ENCODE results near the gene ASB10. TPM values are rescaled to one million over a fixed set of nuclear protein-coding genes. Genes with fewer than 3 reads are reported as not detected.

Gene ASB10
- total RNA-seq, 2 experiments from 2014 or later: not detected

- no peak for DNase-seq
- Mint-ChIP-seq H3K4me1 (peaks cover 25% of the 10 kb centered on the region), H3K36me3 (ENCODE audit: low read depth) (peaks cover 5% of the 10 kb centered on the region), H3K27ac (peak overlapping the region; percentile 76), H3K4me3 (peak overlapping the region; percentile 12), H3K9me3 (no peaks in the 10 kb centered on the region), H3K27me3 (peaks cover 14% of the 10 kb centered on the region)
- CTCF ChIA-PET: interaction anchor here (1.0 to 1.3 kb wide), 2 partner anchors 37 to 97 kb away, joined by 3 read pairs; no protein-coding TSS in a partner anchor
- POLR2A ChIA-PET: no interaction called here
These were observed 20.3 kb upstream of the ASB10 start for GRCh38 chr7:151207315-151207714.

GRCh38 chr7:151206914-151207313 is 19.9 kb upstream of the ASB10 start:
- peak; percentile 41 for DNase-seq
- peaks cover 17% of the 10 kb centered on the region for H3K27me3 Mint-ChIP-seq
- peak overlapping the region; percentile 12 for H3K4me3 Mint-ChIP-seq
- peaks cover 1% of the 10 kb centered on the region for H3K36me3 Mint-ChIP-seq (ENCODE audit: low read depth)
- H3K27ac Mint-ChIP-seq: peak overlapping the region; percentile 76
- no peaks in the 10 kb centered on the region for H3K9me3 Mint-ChIP-seq
- ChIA-PET POLR2A (no interaction called here), CTCF (interaction anchor here (0.9 to 1.3 kb wide), 4 partner anchors 32 to 96 kb away, joined by 3 read pairs; no protein-coding TSS in a partner anchor)
- peaks cover 25% of the 10 kb centered on the region for H3K4me1 Mint-ChIP-seq

GRCh38 chr7:151205730-151206129 is 18.7 kb upstream of the ASB10 start:
- Mint-ChIP-seq H3K4me1 (peaks cover 25% of the 10 kb centered on the region), H3K27me3 (peaks cover 23% of the 10 kb centered on the region), H3K9me3 (no peaks in the 10 kb centered on the region), H3K36me3 (ENCODE audit: low read depth) (no peaks in the 10 kb centered on the region), H3K27ac (peak overlapping the region; percentile 46), H3K4me3 (no peak overlapping the region)
- ChIA-PET POLR2A (no interaction called here), CTCF (interaction anchor here (1.2 kb wide), 1 partner anchor 31 kb away, joined by 3 read pairs; no protein-coding TSS in a partner anchor)
- DNase-seq: no peak

GRCh38 chr7:151204383-151205032 is 17.5 kb upstream of the ASB10 start:
- Mint-ChIP-seq H3K4me1 (peaks cover 25% of the 10 kb centered on the region), H3K27me3 (peaks cover 23% of the 10 kb centered on the region), H3K36me3 (ENCODE audit: low read depth) (no peaks in the 10 kb centered on the region), H3K4me3 (no peak overlapping the region), H3K27ac (no peak overlapping the region), H3K9me3 (no peaks in the 10 kb centered on the region)
- ChIA-PET POLR2A (no interaction called here), CTCF (interaction anchor here (0.7 to 1.3 kb wide), 3 partner anchors 9 to 36 kb away, joined by 3 read pairs; no protein-coding TSS in a partner anchor)
- no peak for DNase-seq

DNA sequence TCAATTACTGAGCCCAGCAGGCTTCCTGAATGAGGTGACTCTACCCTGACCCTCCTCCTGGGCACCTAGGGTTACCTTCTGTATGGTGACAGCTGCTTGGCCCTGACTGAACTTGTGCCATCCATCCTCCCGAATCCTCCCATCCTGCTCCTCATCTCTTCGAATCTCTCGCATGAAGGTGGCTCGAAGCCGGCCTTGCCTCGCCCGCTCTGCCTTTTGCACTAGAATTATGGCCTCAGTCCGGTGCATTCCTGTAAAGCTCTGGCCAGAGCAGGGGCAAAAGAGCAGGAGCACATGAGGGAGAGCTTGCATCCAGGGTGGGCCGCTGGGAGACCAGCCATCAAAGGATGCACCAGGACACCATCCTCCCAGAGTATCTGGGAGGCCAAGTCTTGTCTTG is 15.8 kb upstream of the ASB10 start:
- H3K4me1 Mint-ChIP-seq: peaks cover 18% of the 10 kb centered on the region
- H3K27ac Mint-ChIP-seq: no peak overlapping the region
- no peaks in the 10 kb centered on the region for H3K9me3 Mint-ChIP-seq
- H3K27me3 Mint-ChIP-seq: peaks cover 23% of the 10 kb centered on the region
- ChIA-PET CTCF (no interaction called here), POLR2A (no interaction called here)
- H3K36me3 Mint-ChIP-seq (ENCODE audit: low read depth): no peaks in the 10 kb centered on the region
- DNase-seq: no peak
- H3K4me3 Mint-ChIP-seq: no peak overlapping the region

DNA sequence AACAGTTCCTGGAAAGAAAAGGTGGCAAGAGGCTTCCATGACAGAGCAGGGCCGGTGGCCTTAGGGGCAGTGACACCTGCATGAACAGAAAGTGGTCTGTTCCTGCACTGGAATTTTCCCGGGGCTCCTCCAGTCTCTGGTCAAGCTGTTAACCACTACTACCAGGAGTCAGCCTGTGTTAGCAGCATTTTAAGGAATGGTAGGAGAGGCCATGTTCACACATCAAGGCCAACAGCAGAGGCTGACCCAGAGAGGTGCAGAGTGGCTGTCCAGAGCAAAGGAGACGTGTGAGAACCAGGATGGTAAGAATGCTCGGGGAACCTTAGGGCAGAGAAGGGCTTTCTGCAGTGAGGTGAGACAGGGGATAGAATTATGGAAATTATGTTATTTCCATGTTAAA is 14.7 kb upstream of the ASB10 start:
- POLR2A ChIA-PET: no interaction called here
- H3K27ac Mint-ChIP-seq: no peak overlapping the region
- CTCF ChIA-PET: no interaction called here
- peaks cover 8% of the 10 kb centered on the region for H3K4me1 Mint-ChIP-seq
- no peaks in the 10 kb centered on the region for H3K9me3 Mint-ChIP-seq
- no peak overlapping the region for H3K4me3 Mint-ChIP-seq
- no peaks in the 10 kb centered on the region for H3K36me3 Mint-ChIP-seq (ENCODE audit: low read depth)
- no peak for DNase-seq
- H3K27me3 Mint-ChIP-seq: peaks cover 23% of the 10 kb centered on the region

GRCh38 chr7:151201344-151201743 is 14.3 kb upstream of the ASB10 start:
- CTCF ChIA-PET: no interaction called here
- H3K4me1 Mint-ChIP-seq: peaks cover 4% of the 10 kb centered on the region
- H3K27ac Mint-ChIP-seq: no peak overlapping the region
- peaks cover 21% of the 10 kb centered on the region for H3K27me3 Mint-ChIP-seq
- POLR2A ChIA-PET: no interaction called here
- no peak for DNase-seq
- no peaks in the 10 kb centered on the region for H3K36me3 Mint-ChIP-seq (ENCODE audit: low read depth)
- no peak overlapping the region for H3K4me3 Mint-ChIP-seq
- no peaks in the 10 kb centered on the region for H3K9me3 Mint-ChIP-seq

GRCh38 chr7:151198945-151199848 is 12.1 kb upstream of the ASB10 start:
- ChIA-PET POLR2A (no interaction called here), CTCF (no interaction called here)
- DNase-seq: no peak
- Mint-ChIP-seq H3K27ac (no peak overlapping the region), H3K36me3 (ENCODE audit: low read depth) (no peaks in the 10 kb centered on the region), H3K27me3 (peaks cover 15% of the 10 kb centered on the region), H3K9me3 (no peaks in the 10 kb centered on the region), H3K4me3 (no peak overlapping the region), H3K4me1 (peaks cover 3% of the 10 kb centered on the region)

DNA sequence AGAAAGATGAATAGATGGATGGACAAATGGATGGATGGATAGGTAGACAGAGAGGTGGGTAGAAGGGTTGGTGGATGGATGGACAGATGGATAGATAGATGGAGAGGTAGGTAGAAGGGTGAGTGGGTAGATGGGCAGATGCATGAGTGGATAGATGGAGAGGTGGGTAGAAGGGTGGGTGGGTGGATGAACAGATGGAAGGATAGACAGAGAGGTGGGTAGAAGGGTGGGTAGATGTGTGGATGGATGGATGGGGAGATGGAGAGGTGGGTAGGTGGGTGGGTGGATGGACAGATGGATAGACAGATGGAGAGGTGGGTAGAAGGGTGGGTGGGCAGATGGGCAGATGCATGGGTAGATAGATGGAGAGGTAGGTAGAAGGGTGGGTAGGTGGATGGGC is 10.9 kb upstream of the ASB10 start:
- DNase-seq: no peak
- H3K4me3 Mint-ChIP-seq: no peak overlapping the region
- H3K27ac Mint-ChIP-seq: no peak overlapping the region
- H3K36me3 Mint-ChIP-seq (ENCODE audit: low read depth): no peaks in the 10 kb centered on the region
- peaks cover 5% of the 10 kb centered on the region for H3K4me1 Mint-ChIP-seq
- peaks cover 15% of the 10 kb centered on the region for H3K27me3 Mint-ChIP-seq
- ChIA-PET POLR2A (no interaction called here), CTCF (no interaction called here)
- H3K9me3 Mint-ChIP-seq: no peaks in the 10 kb centered on the region

DNA sequence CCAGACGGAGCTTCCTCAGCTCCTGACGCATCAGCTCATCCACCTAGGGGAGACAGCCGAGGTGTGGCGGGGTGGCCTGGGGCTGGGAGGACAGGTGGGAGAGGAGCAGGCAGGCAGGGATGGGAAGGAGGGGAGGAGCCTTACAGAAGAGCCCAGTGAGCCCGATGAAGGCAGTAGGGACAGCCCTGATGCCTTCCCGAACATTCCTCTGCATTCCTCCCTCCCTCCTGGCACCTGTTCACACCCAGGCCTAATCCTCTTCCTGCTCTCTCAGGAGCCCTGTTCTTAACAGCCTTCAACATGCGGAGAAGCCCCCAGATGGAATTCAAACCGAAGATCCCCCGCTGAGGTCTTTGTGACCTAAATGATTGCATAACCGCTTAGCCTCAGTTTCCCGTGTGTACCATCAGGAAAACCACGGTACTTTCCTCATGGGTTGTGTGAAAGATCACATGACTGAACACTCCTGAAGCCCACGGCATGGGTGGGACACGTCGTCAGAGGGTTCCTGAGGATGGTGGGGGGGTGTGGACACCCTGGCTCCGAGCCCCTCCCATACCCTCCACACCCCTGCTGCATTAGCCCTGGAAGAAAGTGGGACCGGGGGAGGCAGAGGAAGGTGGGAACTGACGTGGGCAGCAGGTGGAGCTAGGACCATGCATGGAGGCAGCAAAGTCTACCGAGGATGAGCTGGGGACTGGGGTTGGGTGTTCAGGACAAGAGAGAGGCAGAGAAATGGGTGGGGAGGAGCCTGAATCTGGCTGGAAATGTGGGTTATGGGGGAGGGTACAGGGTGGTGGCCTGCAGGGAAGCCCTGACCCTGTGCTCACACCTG is 8.8 kb upstream of the ASB10 start:
- ChIA-PET CTCF (interaction anchor here (0.7 to 1.5 kb wide), 3 partner anchors 9 to 72 kb away, joined by 3 read pairs; no protein-coding TSS in a partner anchor), POLR2A (no interaction called here)
- no peak for DNase-seq
- H3K36me3 Mint-ChIP-seq (ENCODE audit: low read depth): no peaks in the 10 kb centered on the region
- H3K27me3 Mint-ChIP-seq: peaks cover 6% of the 10 kb centered on the region
- no peak overlapping the region for H3K27ac Mint-ChIP-seq
- H3K4me3 Mint-ChIP-seq: no peak overlapping the region
- peaks cover 5% of the 10 kb centered on the region for H3K4me1 Mint-ChIP-seq
- no peaks in the 10 kb centered on the region for H3K9me3 Mint-ChIP-seq

DNA sequence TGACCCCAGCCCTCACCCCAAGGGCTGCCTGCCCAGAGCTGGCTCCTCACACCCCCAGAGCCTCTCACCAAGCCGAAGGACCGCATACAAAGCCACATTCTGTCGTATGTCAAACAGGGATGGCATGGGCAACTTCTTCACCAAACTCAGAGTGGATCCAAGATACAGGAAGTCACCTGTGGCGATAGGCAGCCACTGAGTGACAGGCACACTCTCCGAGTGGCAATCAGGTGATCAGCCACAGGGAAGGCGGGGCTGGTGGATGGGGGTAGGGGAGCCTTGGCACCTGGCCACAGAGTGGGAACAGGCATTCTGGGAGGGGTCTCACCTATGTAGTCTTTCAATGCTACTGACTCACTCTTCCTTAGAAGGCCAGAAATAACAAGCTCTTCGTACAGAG is 7.1 kb upstream of the ASB10 start:
- Mint-ChIP-seq H3K27me3 (peaks cover 11% of the 10 kb centered on the region), H3K9me3 (no peaks in the 10 kb centered on the region), H3K27ac (no peak overlapping the region), H3K4me1 (peaks cover 5% of the 10 kb centered on the region), H3K4me3 (no peak overlapping the region), H3K36me3 (ENCODE audit: low read depth) (no peaks in the 10 kb centered on the region)
- DNase-seq: peak; percentile 11
- CTCF ChIA-PET: interaction anchor here (1.5 kb wide), 1 partner anchor 70 kb away, joined by 3 read pairs; no protein-coding TSS in a partner anchor
- POLR2A ChIA-PET: no interaction called here

- no peaks in the 10 kb centered on the region for H3K9me3 Mint-ChIP-seq
- H3K27me3 Mint-ChIP-seq: peaks cover 15% of the 10 kb centered on the region
- H3K36me3 Mint-ChIP-seq (ENCODE audit: low read depth): no peaks in the 10 kb centered on the region
- H3K4me3 Mint-ChIP-seq: no peak overlapping the region
- ChIA-PET POLR2A (no interaction called here), CTCF (no interaction called here)
- peaks cover 5% of the 10 kb centered on the region for H3K4me1 Mint-ChIP-seq
- H3K27ac Mint-ChIP-seq: no peak overlapping the region
- DNase-seq: no peak
These were observed 6.3 kb upstream of the ASB10 start for GRCh38 chr7:151193203-151193978.

All from activated CD4-positive, alpha-beta T cell treated with anti-CD3 and anti-CD28 coated beads, Interleukin-2, amount 10 ng/mL, durations not matched to agents 7 days and 5 days (primary cell).